ENCODE data around the gene MCHR1.

DNA sequence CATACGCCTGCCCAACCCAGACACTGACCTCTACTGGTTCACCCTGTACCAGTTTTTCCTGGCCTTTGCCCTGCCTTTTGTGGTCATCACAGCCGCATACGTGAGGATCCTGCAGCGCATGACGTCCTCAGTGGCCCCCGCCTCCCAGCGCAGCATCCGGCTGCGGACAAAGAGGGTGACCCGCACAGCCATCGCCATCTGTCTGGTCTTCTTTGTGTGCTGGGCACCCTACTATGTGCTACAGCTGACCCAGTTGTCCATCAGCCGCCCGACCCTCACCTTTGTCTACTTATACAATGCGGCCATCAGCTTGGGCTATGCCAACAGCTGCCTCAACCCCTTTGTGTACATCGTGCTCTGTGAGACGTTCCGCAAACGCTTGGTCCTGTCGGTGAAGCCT is 2.2 kb downstream of the MCHR1 start:
- TF ChIP-seq CEBPB (IDR thresholded peaks at IDR 0.05) (no peak), TCF12 (IDR thresholded peaks at IDR 0.05; ENCODE audit: low read depth) (no peak), EP300 (IDR thresholded peaks at IDR 0.05; ENCODE audit: borderline replicate concordance) (no peak), TEAD4 (IDR thresholded peaks at IDR 0.05) (no peak), YY1 (IDR thresholded peaks at IDR 0.05; ENCODE audit: low read depth) (no peak), CREB1 (IDR thresholded peaks at IDR 0.05; ENCODE audit: low read depth) (no peak), RAD21 (IDR thresholded peaks at IDR 0.05; ENCODE audit: low read depth) (no peak)
- TF ChIP-seq, protein P1, sequence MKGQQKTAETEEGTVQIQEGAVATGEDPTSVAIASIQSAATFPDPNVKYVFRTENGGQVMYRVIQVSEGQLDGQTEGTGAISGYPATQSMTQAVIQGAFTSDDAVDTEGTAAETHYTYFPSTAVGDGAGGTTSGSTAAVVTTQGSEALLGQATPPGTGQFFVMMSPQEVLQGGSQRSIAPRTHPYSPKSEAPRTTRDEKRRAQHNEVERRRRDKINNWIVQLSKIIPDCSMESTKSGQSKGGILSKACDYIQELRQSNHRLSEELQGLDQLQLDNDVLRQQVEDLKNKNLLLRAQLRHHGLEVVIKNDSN (IDR thresholded peaks at IDR 0.05), result no peak
- TF ChIP-seq, protein P2, sequence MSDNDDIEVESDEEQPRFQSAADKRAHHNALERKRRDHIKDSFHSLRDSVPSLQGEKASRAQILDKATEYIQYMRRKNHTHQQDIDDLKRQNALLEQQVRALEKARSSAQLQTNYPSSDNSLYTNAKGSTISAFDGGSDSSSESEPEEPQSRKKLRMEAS (IDR thresholded peaks at IDR 0.05), result no peak

Data from Ishikawa (cell line).